ENCODE results near the gene CISH.
A peak's percentile ranks its signal among the peaks of the same experiment; 100 is the strongest.

The CISH gene

DNA sequence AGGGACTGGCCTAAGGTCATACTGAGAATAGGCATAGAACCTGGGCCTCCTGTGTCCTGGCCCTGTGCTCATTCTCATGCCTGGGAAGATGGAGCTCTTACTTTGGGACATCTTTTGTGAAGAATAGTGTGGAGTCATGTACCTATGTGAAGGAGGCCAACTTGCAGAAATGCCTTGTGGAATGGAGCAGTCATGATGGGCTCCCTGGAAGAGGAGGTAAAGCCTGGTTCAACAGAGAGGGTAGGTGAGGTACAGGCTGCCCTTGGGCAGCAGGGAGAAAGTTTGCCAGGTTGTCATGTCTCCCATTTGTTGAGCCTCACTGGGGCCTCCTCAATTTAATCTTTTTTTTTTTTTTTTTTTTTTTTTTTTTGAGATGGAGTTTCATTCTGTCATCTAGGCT, 23.5 kb upstream of the CISH start:
- no peak for DNase-seq

DNA sequence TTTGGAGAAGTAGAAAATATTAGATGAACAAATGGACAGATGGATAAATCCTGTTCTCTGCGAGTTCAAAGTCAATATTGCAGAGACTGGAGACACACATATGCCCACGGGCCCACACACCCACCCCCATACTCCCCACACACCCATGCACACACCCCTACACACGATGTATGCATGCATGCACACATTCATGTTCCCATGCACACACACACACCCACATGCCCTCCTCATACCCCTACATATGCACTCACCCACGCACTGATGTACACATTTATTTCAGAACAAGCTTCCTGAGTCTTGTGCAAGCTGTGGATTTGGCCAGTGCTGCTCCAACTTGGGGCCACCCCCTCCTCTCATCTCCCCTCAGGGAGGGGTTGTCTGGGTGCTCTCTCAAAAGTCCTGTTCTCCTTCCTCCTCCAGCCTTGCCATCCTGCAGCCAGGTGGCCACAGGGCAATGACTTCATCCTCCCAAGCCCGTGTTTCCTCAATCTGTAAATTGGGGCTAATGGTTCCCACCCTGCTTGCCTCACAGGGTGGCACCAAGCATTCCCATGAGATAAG, 21.7 kb upstream of the CISH start:
- no peak for DNase-seq

DNA sequence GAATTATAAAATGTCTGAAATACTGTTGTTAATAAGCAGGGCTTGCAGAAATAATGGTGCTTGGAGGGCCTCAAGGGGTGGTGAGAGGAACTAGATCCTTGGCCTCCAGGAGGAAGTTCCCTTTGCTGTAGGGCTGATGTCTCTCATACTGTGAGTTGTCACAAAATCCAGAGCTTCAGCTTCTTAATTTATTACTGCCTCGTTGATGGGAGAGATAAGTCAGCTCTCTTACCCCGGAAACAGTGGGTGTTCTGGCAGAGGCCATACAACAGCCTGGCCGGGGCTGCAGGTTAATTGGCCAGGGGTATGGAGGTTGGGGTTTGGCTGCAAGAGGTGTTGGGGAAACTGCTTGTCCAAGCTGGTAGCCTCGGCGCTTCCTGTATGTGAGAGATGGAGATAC, 20.9 kb upstream of the CISH start:
- DNase-seq: no peak

DNA sequence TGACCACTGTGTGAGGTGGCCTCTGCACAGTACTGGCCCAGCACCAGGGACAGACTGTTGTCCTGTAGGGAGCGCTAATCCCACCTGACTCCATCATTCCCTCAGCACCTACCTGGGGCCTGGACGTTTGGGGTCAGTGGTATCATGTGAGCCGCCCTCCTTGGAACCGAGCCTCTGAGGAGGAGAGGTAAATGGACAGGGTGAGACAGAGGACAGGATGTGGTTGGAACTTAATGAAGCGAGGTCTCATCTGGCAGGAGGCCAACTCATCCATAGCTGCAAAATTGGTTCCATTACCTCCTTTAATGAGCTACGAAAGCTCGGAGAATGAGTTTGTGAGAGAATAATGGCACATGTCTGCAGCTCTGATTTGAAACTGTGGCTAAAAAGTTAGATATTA, 19.3 kb upstream of the CISH start:
- DNase-seq: no peak

DNA sequence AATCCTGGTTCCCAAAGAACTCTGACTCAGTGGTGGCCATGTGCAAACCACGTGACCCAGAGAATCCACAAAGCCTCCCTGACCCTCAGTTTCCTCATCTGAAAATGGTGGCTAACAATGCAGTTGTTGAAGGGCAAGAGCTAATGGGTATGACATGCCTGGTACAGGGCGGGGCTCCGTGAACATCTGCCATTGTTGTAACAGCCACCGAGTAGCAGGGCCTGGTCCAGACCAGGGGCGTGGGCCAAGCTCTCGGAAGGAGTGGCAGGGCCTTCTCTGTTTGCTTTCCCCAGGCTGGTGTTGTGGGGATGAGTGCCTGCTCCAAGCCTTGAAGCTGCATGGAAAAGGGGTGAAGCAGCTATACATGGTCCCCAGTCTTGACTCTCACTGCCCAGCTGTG, 18.8 kb upstream of the CISH start:
- DNase-seq: no peak

DNA sequence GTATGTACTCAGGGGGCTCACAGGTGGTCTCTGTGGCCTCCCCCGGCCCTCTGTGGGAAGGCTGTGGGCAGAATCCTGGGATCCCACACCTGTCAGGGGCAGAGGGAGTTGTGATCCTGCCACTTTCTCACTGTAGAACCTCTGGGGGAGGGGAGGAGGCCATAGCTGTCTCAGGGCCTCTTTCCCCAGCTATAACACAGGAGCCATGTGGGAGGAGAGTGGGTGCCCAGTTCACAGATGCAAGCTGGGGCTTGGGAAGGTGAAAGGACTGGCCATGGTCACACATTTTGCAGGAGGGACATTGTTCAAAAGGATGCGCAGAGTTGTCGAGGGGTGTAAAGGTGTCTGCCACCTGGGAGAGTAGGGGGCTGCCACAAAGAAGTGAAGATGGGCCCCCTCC, 17.0 kb upstream of the CISH start:
- no peak for DNase-seq

DNA sequence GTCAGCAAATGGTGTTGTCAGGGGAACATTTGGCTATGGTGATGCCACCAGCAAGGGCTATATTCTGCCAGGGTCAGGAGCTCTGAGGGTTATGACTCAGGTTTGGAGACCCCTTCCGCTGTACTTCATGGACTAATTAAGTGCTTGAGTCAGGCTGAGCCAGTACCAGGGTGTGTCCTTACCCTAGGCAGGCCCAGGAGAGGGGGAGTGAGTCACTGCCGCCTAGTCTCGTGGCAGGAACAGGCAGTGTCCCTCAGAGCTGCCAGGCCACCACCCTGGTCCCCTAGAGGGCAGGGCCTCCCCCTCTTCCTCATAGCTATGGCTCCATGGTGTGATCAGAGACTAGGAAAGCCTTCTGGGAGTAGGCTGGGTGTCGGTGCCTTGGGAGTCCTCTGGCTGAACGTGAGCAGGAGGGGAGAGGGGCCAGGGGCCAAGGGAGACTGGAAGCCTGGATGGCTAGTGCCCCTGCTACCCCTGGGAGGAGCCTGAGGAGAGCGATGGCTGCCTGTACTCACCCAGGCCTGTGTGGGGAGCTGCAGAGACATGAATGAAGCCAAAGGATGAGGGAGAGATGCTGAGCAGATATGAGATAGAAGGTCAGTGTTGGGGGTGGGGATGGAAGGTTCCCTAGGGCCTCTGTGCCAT, 16.0 kb upstream of the CISH start:
- peak; percentile 46 for DNase-seq

DNA sequence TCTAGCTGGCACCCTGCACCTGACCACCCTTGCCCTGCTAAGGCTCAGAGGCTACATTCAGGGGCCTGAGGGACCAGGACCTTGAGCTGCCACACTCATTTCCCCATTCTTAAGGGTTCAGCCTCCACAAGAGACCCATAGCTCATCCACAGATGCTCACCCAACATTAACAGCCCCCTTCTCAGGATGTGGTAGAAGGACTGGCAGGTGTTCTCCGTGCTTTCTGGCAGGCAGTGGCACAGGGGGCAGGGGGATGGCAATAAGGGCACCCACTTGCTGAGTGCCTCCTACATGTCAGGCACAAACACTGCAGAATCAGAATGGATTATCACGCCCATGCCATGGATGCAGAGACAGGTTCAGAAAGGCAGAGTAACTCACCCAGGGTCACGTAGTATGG, 14.8 kb upstream of the CISH start:
- DNase-seq: no peak

DNA sequence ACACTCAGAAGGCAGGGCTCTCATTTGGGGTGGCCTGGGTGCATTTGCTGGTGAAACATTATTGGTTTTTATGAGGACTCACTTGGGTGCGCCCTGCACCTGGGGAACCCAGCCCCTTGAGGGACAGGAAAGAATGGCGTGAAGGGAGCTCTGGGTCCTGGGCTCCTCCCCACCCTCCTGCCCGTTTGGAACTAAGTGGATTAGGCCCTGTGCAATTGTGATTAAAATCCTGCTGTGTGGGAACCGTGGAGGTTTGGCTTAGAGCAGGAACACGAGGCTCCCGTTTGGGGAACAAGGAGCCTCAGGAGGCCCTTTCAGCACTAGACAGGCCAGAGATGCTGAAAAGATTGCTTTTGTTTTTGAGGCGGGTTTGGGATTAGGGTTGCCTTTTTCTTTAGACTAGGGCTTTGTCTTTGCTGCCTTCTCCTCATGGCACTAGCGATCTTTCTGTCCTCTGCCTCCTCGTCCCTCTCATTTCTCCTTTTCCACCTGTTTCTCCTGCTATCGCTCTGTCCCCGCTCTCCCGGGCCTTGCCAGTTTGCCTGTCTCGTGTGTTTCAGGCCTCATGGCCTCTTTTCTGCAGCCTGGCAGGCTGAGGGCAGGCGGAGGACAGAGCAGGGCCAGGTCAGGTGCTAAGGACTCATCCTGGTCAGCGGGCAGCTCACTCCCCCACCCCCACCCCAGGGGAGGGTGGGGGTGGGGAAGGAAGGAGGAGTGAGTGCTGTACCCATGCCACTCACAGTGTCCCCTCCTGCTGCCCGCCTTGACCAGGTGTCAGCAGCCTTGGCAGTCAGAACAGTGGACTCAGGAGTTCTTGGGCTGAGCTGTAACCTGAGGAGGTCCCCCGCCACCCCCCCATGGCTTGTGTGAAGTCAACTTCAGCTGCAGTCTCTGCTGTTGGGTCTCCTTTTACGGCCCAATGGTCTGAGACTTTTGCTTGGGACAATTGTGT, 13.9 kb upstream of the CISH start:
- DNase-seq: no peak

DNA sequence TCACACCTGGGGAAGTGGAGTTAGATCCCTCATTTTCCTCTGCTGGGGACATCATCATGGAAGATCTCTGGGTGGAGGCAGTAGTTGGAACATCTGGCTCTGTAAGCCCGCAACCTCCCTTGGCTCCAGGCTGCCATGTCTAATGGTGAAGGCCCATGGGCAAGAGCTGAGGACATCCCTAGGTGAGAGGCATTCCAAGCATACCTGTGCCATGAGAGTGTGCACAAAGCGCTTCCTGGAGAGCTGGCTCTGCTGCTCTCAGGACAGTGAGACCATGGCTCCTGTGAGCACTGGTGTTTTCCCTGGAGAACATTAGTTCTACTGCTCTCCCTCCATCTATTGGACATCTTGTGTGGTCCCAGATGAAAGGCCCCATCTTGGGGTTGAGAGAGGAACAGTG, 13.1 kb upstream of the CISH start:
- DNase-seq: no peak

DNA sequence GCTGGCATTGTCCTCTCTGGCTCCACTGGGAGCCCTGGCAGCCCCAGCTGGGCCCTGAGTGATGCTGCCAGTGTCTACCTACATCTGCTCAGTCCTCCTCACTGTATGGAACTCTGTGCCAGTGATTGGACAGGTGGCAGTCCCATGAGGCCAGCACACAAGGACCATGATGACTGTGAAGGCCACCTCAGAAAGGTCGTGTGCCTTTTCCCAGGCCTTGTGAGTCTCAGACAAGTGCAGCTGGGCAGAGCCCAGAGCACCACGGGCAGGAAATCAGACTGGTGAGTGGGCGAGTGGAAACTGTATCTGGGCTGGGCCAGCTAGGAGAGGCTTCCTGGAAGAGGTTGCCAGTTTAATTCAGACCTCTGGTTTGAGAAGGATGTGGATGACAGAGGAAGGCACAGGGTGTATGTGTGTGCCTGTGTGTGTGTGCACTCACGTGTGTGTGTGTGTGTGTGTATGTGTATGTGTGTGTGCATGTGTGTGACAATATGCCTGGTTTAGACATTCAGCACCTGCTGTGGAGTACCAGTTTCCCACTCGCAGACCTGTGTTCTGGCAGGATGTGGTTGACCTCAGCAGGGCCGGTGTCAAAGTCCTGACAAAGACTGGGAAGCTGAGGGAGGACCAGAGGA, 12.4 kb upstream of the CISH start:
- peak; percentile 72 for DNase-seq

DNA sequence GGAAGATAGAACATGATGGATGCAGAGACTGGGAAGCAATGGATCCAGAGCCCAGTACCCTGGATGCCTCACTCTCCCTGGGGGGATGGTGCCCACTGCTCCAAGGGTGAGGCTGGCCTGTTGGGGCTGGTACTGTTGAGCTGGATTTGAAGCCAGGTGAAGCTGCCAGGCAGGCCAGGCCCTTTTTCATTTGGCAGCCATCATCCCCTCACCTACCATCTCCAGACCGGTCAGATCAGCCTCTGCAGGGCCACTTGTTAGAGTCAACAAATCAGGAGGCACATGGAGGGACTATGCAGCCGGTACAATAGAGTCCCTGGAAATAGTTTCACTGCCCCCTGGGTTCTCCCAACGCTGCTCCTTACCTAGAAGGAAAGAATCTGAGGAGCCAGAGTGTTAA, 11.3 kb upstream of the CISH start:
- no peak for DNase-seq

DNA sequence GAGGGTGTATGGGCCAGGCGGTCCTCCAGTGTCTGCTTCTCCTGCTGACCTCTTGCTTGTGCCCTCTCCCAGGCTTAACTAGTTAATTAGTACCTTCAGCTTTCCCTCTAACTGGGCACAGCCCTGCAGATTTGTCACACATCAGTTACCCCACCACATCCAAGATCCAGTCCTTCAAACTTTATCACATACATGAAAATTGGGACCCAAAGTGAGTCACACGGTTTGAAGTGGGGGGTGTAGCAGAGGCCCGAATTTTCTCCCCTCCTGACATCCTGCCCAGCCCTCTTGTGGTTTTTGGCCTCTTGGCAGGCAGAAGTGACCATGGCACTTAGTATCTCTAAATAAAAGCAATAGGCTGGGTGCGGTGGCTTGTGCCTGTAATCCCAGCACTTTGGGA, 9.2 kb upstream of the CISH start:
- no peak for DNase-seq

DNA sequence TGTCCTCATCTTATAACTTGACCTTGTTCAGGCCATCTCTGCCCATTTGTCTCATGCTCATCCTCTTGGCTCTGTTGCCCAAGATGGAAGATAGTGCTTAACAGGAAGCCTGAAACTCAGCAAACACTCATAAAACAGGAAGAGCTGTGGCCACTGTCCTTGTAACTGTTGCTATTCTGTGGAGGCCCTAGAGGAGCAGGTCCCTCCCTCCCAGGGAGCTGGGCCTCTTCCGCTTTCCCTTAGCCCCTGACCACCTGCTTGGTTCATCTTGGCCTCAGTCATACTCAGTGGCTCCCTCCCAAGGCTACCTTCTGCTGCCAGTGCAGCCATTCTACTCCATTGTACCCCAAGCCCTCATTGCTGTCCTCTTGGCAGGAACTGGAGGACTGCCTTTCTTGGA, 8.8 kb upstream of the CISH start:
- no peak for DNase-seq

DNA sequence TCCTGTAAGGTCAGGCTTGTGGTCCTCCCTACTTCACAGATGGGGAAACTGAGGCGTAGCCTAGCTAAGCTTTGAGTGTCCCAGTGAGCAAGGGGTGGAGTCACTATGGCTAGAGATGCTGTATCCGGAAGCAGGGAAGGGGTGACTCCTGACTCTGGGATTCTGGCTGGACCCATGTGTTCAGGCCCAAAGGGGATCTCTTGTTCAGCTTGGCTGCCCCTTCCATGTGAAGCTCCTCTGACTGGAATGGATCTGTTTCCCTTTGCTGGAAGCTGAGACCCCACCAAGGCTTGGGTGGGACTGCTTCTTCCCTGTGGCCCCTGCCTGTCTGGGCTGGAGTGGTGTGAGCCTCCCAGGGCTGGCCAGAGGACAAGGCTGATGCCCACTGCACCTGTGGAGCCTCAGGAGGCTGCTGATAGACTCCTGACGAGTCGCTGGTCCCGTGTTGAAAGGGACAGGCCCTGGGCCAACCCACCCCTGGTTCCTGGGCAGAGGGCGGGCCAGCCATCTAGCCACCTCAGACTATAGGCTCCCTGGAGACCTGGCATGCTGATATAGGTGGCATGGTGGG, 6.4 kb upstream of the CISH start:
- DNase-seq: no peak

DNA sequence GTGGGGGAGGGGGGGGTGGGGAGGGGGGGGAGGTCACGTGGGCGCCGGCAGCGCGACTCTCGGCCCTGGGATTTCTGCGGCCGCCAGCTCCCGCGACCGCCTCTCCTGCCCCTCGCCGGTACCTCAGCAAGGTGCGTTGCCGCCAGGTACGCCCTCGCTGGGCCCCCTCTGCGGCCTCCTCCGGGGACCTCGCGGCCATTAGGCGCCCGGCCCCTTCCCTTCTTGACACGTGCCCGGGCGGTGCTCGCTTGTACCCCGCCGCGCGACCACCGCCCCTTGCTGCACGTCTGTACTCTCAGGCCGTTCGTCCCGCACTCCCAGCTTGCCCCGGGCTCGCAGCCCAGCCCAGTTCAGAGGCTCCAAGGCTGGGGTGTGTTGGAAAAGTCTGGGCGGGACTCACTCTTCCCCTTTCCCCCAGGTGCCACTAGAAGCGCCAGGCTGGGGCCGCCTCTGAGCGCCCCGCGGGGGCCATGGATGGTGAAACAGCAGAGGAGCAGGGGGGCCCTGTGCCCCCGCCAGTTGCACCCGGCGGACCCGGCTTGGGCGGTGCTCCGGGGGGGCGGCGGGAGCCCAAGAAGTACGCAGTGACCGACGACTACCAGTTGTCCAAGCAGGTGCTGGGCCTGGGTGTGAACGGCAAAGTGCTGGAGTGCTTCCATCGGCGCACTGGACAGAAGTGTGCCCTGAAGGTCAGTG, 5.7 kb upstream of the CISH start, which contains the start of gene MAPKAPK3:
Gene MAPKAPK3, plus strand, starts transcription at position 56 of the 696 bp plus-strand sequence. Its CDS starts 415 bp downstream, at position 471.
- DNase-seq: no peak

DNA sequence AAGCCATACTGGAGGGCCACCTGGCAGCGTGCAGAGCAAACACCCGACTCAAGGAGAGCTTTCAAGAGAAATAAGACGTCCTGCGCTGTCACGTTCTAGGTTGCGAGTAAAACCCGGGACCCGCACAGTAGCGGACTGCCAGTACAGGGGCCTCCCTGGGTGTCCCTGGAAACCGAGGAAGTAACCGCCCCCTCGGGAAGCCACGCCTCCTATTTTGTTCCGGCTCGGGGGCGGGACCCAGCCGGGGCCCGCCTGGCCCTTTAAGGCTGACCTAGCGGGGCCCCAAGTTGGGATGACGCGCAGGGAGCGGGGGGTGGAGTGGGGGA, 5.2 kb upstream of the CISH start:
- peak; percentile 95 for DNase-seq

DNA sequence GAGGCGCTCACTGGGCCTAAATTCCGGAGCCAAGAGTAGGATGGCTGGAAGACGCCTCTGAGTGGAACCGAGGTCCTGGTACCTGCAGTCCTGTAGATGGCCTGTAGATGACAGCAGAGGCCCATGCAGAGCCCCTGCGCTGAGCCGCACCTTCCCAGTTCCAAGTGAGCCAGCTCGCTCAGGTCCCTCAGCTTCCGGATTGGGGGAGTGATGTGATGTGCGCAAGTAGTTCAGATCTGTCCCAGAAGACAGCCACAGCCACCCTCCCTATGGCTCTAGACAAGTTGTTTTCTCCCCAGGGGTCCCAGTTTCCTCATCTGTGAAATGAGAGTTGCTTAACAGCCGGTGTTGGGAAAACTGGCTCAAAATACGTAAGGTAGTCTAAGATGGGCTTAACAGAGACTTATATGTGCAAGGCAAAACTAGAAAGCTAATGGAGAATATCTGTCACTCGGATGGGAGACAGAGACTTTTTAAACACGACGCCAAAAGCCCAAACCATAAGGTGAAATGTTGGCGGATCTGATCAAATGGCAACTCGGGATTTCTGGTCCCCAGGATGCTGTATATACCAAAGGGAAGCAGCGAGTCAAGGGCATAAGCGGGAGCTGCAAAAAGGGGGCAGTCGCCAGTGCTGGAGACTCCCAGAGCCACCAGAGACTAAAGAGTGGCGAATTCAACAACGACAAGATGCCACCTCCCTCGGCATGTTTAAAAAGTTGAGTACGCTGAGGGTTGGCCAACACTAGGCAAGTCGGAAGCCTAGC, 4.6 kb upstream of the CISH start:
- DNase-seq: peak; percentile 88

DNA sequence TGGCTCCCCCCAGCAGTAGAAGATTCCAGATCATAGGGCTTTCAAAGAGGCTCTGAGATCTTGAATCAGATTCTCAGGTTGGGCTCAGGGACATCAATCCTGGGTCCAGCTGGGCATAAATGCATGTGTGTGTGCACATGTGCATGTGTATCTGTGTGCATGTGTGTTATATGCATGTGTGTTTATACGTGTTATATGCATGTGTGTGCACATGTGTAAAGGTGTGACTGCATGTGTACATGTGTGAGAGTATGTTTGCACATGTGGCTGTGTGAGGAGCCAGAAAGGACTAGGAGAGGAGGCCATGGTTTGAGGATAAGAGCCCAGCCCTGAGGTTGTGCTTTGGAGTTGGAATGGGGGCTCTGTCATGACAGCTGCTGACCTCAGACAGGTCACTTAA, 3.6 kb upstream of the CISH start:
- DNase-seq: no peak

DNA sequence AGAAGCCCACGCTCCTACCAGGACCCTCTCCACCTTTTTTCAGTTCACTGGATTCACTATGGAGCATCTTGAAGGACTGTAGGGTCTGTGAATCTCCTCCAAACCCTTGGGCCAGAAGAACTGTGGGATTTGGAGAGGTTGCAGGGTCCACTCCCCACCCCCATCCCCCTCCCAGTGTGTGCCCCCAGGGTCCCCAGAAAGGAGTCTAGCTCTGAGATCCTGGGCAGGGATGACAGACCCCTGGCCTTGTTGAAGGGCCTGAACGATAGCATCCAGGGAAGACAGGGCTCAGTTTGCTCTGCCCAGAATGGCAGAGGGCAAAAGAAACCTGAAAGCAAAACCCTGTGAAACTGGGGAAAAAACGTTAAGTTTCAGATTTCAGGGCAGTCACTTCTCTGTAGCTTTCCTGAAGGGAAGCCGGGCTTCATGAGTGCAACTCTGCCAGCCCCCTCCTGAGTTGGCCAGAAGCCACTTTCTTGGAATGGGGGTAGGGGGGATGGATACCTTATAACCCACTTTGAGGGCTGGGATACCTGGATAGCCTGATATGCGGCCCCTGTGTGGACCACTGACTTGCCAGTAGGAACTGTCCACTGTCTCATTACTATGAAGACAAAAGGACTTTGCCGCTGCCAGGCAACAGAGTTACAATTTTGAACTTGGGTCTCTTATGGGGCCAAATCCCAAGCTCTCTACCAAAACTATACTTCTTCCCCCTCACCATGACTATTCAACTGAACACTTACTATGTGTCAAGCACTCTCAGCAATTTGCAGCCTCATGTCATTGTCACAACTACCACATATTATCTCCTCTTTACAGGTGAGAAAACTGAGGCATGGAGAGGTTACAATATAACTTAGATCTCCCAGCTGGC, 1.6 kb upstream of the CISH start:
- DNase-seq: no peak
